Astrocyte (in vitro differentiated cells and primary cell): ENCODE measurements around the gene MRPL4. TPM values are rescaled to one million over a fixed set of nuclear protein-coding genes. Genes with fewer than 3 reads are reported as not detected.

Source experiments
- DNase-seq: peaks from one replicate; pipeline ENCODE4 v3.0.0-alpha.2; 2010; ENCODE audit warnings: low read depth
- FAIRE-seq: peaks from 2 replicates; lab custom pipeline; 2011; peaks lifted over from hg19 to GRCh38; lab: Jason Lieb, UNC
- H2AFZ ChIP-seq: 2 replicates; pipeline ENCODE4 v1.6.0; 2012; ENCODE audit warnings: low read depth, low read length, inconsistent platforms
- H3K27ac ChIP-seq: 2 replicates; pipeline ENCODE4 v1.5.1; 2011; ENCODE audit warnings: low read depth, low read length, inconsistent platforms
- H3K27me3 ChIP-seq: 2 replicates; pipeline ENCODE4 v1.6.0; 2011; ENCODE audit warnings: low read length, inconsistent platforms; ENCODE audit not compliant: insufficient read depth
- H3K36me3 ChIP-seq: 2 replicates; pipeline ENCODE4 v1.5.1; 2011; ENCODE audit warnings: low read length, inconsistent platforms; ENCODE audit not compliant: insufficient read depth
- H3K4me1 ChIP-seq: 2 replicates; pipeline ENCODE4 v1.5.1; 2011; ENCODE audit warnings: low read length, inconsistent platforms; ENCODE audit not compliant: insufficient read depth
- H3K4me2 ChIP-seq: 2 replicates; pipeline ENCODE4 v1.6.0; 2012; ENCODE audit warnings: low read length, inconsistent platforms
- H3K4me3 ChIP-seq: 2 replicates; pipeline ENCODE4 v1.5.1; 2011; ENCODE audit warnings: low read depth, mild to moderate bottlenecking, low read length, inconsistent platforms; ENCODE audit not compliant: insufficient read depth
- H3K79me2 ChIP-seq: 2 replicates; pipeline ENCODE4 v1.6.0; 2012; ENCODE audit warnings: mild to moderate bottlenecking, low read length, inconsistent platforms; ENCODE audit not compliant: insufficient read depth
- H3K9ac ChIP-seq: 2 replicates; pipeline ENCODE4 v1.6.0; 2012; ENCODE audit warnings: mild to moderate bottlenecking, low read length, inconsistent platforms
- H3K9me3 ChIP-seq: 2 replicates; pipeline ENCODE4 v1.5.1; 2012; ENCODE audit warnings: low read depth, mild to moderate bottlenecking, low read length, inconsistent platforms; ENCODE audit not compliant: insufficient read depth
- H4K20me1 ChIP-seq: 2 replicates; pipeline ENCODE4 v1.6.0; 2012; ENCODE audit warnings: low read length, inconsistent platforms; ENCODE audit not compliant: insufficient read depth
- H3K27ac Mint-ChIP-seq: one replicate; pipeline ENCODE4 v1.8.0; 2021; ENCODE audit warnings: mild to moderate bottlenecking, mixed read lengths; ENCODE audit not compliant: unreplicated experiment
- H3K27me3 Mint-ChIP-seq: one replicate; pipeline ENCODE4 v1.8.0; 2021; ENCODE audit warnings: low read depth, mixed read lengths; ENCODE audit not compliant: unreplicated experiment
- H3K36me3 Mint-ChIP-seq: one replicate; pipeline ENCODE4 v1.8.0; 2021; ENCODE audit warnings: low read depth, mixed read lengths; ENCODE audit not compliant: unreplicated experiment
- H3K4me1 Mint-ChIP-seq: one replicate; pipeline ENCODE4 v1.8.0; 2021; ENCODE audit warnings: low read depth, mixed read lengths; ENCODE audit not compliant: unreplicated experiment
- H3K4me3 Mint-ChIP-seq: one replicate; pipeline ENCODE4 v1.8.0; 2021; ENCODE audit warnings: mild to moderate bottlenecking, moderate library complexity, mixed read lengths; ENCODE audit not compliant: unreplicated experiment
- H3K9me3 Mint-ChIP-seq: one replicate; pipeline ENCODE4 v1.8.0; 2021; ENCODE audit warnings: mild to moderate bottlenecking, mixed read lengths; ENCODE audit not compliant: unreplicated experiment
- EZH2 ChIP-seq: IDR thresholded peaks from 2 replicates; pipeline ENCODE4 v1.6.1; 2012; ENCODE audit warnings: mild to moderate bottlenecking, low read length, inconsistent platforms; ENCODE audit not compliant: insufficient read depth
- total RNA-seq: library from RNA; stranded (reverse); gene quantifications from 2 replicates; pipeline ENCODE4 v1.2.1, GENCODE V29; 2021
- TF ChIP-seq, protein P1 (sequence below): IDR thresholded peaks from 2 replicates; pipeline ENCODE4 v1.5.1; 2011; ENCODE audit warnings: low read depth, mild to moderate bottlenecking, inconsistent platforms, low read length, moderate library complexity; ENCODE audit not compliant: insufficient read depth

Gene MRPL4
- total RNA-seq, 1 donor from 2014 or later, result 60.3 TPM

DNA sequence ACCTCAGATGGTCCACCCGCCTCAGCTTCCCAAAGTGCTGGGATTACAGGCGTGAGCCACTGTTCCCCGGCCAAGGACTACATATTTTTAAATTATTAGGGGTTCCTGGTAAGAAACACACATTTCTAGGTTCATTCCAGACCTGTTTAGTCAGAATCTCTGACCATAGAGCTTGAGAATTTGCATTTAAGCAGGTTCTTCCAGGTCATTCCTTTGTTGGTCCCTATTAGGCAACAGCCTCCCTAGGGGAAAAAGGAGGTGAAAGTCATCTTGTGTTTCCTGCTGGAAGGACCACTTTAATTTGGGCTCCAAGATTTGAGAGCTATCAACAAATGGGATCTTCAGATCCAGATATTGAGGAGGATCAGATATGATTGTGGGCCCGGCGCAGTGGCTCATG is 37.2 kb upstream of the MRPL4 start:
- peaks cover 3% of the 10 kb centered on the region for H3K27me3 Mint-ChIP-seq
- Histone ChIP-seq H3K4me3 (no peak overlapping the region), H3K36me3 (no peaks in the 10 kb centered on the region), H2AFZ (no peak overlapping the region), H3K27me3 (no peaks in the 10 kb centered on the region), H4K20me1 (no peaks in the 10 kb centered on the region), H3K27ac (no peak overlapping the region), H3K4me1 (no peaks in the 10 kb centered on the region), H3K4me2 (no peak overlapping the region), H3K9ac (no peak overlapping the region), H3K9me3 (no peaks in the 10 kb centered on the region), H3K79me2 (no peaks in the 10 kb centered on the region)
- H3K4me1 Mint-ChIP-seq, result no peaks in the 10 kb centered on the region
- TF ChIP-seq, protein P1, sequence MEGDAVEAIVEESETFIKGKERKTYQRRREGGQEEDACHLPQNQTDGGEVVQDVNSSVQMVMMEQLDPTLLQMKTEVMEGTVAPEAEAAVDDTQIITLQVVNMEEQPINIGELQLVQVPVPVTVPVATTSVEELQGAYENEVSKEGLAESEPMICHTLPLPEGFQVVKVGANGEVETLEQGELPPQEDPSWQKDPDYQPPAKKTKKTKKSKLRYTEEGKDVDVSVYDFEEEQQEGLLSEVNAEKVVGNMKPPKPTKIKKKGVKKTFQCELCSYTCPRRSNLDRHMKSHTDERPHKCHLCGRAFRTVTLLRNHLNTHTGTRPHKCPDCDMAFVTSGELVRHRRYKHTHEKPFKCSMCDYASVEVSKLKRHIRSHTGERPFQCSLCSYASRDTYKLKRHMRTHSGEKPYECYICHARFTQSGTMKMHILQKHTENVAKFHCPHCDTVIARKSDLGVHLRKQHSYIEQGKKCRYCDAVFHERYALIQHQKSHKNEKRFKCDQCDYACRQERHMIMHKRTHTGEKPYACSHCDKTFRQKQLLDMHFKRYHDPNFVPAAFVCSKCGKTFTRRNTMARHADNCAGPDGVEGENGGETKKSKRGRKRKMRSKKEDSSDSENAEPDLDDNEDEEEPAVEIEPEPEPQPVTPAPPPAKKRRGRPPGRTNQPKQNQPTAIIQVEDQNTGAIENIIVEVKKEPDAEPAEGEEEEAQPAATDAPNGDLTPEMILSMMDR, result no peak
- TF ChIP-seq EZH2, result no peak
- DNase-seq (peak; percentile 71), FAIRE-seq (no peak)
- no peak overlapping the region for H3K4me3 Mint-ChIP-seq
- H3K27ac Mint-ChIP-seq, result no peak overlapping the region
- H3K36me3 Mint-ChIP-seq, result no peaks in the 10 kb centered on the region
- no peaks in the 10 kb centered on the region for H3K9me3 Mint-ChIP-seq

DNA sequence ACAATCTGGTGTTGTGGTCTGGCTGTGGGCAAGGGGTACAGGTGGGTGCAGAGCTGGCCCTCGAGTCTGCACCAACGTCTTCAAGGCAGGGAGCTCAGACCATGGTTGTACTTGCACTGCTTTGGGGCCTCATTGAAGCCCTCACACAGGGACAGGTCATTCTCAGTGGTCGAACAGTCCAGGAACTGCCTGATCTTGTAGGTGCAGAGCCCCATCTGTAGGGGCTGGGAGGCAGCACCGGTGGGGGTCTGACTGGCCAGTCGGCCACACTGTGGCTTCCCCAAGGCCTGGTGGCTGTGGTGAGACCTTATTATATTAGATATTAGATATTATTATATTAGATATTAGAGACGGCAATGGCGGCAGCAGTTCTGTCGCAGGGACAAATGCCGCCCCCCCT is 34.9 kb upstream of the MRPL4 start:
- no peak overlapping the region for H3K27ac ChIP-seq
- FAIRE-seq, result no peak
- no peaks in the 10 kb centered on the region for H3K27me3 ChIP-seq
- no peak for DNase-seq
- no peak overlapping the region for H2AFZ ChIP-seq
- no peaks in the 10 kb centered on the region for H3K79me2 ChIP-seq
- no peak overlapping the region for H3K4me2 ChIP-seq
- H3K4me3 ChIP-seq, result no peak overlapping the region
- no peaks in the 10 kb centered on the region for H3K36me3 ChIP-seq
- H3K4me1 ChIP-seq, result no peaks in the 10 kb centered on the region
- H3K9ac ChIP-seq, result no peak overlapping the region
- Mint-ChIP-seq H3K27ac (no peak overlapping the region), H3K4me3 (no peak overlapping the region), H3K4me1 (no peaks in the 10 kb centered on the region), H3K36me3 (peaks cover 3% of the 10 kb centered on the region), H3K9me3 (no peaks in the 10 kb centered on the region), H3K27me3 (no peaks in the 10 kb centered on the region)
- TF ChIP-seq, protein P1, result no peak
- TF ChIP-seq EZH2, result no peak
- no peaks in the 10 kb centered on the region for H3K9me3 ChIP-seq
- no peaks in the 10 kb centered on the region for H4K20me1 ChIP-seq

DNA sequence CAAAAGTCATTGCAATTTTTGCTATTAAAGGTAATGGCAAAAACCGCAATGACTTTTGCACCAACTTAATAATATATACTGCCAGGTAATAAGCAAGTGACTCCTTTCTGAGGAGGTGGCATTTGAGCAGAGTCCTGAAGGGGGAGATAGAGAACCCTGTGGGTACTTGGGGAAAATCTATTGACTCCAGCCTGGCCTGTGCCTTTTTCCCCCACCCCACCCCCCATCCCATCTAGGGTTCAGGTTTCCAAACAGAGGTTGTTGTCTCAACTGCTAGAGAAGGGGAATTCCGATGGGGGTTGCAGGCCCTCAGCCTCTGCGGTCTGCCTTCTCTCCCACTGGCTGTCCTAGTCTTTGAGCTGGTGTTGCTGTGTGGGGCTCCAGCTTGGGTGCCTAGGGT is 32.3 kb upstream of the MRPL4 start:
- no peak for DNase-seq
- no peak overlapping the region for H3K9ac ChIP-seq
- no peak overlapping the region for H3K27ac ChIP-seq

More for the DNA sequence above, 32.3 kb upstream of the MRPL4 start:
- no peak overlapping the region for H2AFZ ChIP-seq
- no peak overlapping the region for H3K4me3 Mint-ChIP-seq
- H3K4me3 ChIP-seq, result no peak overlapping the region
- H3K36me3 ChIP-seq, result no peaks in the 10 kb centered on the region
- H3K79me2 ChIP-seq, result peaks cover 6% of the 10 kb centered on the region
- no peaks in the 10 kb centered on the region for H3K27me3 ChIP-seq
- H3K4me1 Mint-ChIP-seq, result no peaks in the 10 kb centered on the region
- H4K20me1 ChIP-seq, result peaks cover 4% of the 10 kb centered on the region
- no peaks in the 10 kb centered on the region for H3K9me3 ChIP-seq
- H3K4me1 ChIP-seq, result no peaks in the 10 kb centered on the region
- TF ChIP-seq, protein P1, result peak; percentile 22
- no peak for TF ChIP-seq EZH2
- no peak overlapping the region for H3K27ac Mint-ChIP-seq
- H3K9me3 Mint-ChIP-seq, result no peaks in the 10 kb centered on the region
- H3K4me2 ChIP-seq, result no peak overlapping the region
- peaks cover 11% of the 10 kb centered on the region for H3K36me3 Mint-ChIP-seq
- no peak for FAIRE-seq
- no peaks in the 10 kb centered on the region for H3K27me3 Mint-ChIP-seq
